ENCODE measurements around the gene SELENOO. TPM values are rescaled to one million over a fixed set of nuclear protein-coding genes. Genes with fewer than 3 reads are reported as not detected.

Gene SELENOO
- total RNA-seq, 1 donor from 2014 or later: 28.3 TPM

GRCh38 chr22:50225200-50225969, 24.6 kb downstream of the SELENOO start:
- Mint-ChIP-seq H3K36me3 (peaks cover 25% of the 10 kb centered on the region), H3K27ac (no peak overlapping the region), H3K27me3 (ENCODE audit: low read depth) (no peaks in the 10 kb centered on the region), H3K4me3 (no peak overlapping the region), H3K9me3 (no peaks in the 10 kb centered on the region), H3K4me1 (no peaks in the 10 kb centered on the region)
- no peak for DNase-seq (ENCODE audit: low spot score in 2 of 2, unreplicated experiment in 2 of 2)
- TF ChIP-seq, protein P1, sequence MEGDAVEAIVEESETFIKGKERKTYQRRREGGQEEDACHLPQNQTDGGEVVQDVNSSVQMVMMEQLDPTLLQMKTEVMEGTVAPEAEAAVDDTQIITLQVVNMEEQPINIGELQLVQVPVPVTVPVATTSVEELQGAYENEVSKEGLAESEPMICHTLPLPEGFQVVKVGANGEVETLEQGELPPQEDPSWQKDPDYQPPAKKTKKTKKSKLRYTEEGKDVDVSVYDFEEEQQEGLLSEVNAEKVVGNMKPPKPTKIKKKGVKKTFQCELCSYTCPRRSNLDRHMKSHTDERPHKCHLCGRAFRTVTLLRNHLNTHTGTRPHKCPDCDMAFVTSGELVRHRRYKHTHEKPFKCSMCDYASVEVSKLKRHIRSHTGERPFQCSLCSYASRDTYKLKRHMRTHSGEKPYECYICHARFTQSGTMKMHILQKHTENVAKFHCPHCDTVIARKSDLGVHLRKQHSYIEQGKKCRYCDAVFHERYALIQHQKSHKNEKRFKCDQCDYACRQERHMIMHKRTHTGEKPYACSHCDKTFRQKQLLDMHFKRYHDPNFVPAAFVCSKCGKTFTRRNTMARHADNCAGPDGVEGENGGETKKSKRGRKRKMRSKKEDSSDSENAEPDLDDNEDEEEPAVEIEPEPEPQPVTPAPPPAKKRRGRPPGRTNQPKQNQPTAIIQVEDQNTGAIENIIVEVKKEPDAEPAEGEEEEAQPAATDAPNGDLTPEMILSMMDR (IDR thresholded peaks at IDR 0.05; ENCODE audit: unreplicated experiment): no peak

DNA sequence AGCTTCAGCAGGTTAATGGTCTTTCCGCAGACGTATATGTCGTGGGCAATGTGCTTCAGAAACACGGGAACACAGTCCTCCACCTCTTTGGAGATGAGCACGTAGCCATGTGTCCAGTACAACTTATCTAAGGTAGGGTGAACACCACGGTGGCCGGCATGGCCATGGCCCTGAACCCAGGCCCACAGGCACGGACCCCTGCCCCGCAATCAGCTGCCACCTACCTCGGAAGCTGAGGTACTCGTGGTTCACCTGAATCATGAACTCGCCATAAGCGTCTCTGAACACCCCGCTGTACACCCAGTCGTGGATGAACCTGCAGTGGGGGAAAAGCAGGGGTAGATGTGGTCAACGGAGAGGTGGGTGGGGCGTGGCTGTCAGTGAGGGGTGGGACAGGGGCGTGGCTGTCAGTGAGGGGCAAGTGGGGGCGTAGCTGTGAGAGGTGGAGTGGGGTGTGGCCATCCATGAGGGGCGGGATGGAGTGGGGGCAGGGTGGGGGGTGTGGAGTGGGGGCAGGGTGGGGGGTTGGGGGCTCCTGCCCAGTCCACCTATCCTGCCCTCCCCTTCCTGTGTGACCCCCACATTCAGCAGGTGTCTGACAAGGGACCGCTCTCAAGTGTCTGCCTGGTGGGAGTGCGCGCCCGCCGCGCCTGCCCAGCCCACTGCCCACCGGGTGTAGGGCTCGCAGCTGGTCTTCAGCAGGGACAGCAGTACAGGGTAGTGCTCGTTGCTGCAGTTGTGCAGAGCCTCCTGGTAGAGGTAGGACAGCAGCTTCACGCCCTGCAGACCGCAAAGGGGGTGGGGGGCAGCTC, 25.5 kb downstream of the SELENOO start:
- TF ChIP-seq, protein P1 (IDR thresholded peaks at IDR 0.05; ENCODE audit: unreplicated experiment): no peak
- no peak for DNase-seq (ENCODE audit: low spot score in 2 of 2, unreplicated experiment in 2 of 2)
- Mint-ChIP-seq H3K27me3 (ENCODE audit: low read depth) (no peaks in the 10 kb centered on the region), H3K27ac (no peak overlapping the region), H3K4me3 (no peak overlapping the region), H3K4me1 (no peaks in the 10 kb centered on the region), H3K9me3 (no peaks in the 10 kb centered on the region), H3K36me3 (peaks cover 21% of the 10 kb centered on the region)

GRCh38 chr22:50226875-50227165, 26.0 kb downstream of the SELENOO start:
- no peaks in the 10 kb centered on the region for H3K27me3 Mint-ChIP-seq (ENCODE audit: low read depth)
- no peaks in the 10 kb centered on the region for H3K4me1 Mint-ChIP-seq
- TF ChIP-seq, protein P1 (IDR thresholded peaks at IDR 0.05; ENCODE audit: unreplicated experiment): no peak
- peaks cover 21% of the 10 kb centered on the region for H3K36me3 Mint-ChIP-seq
- H3K4me3 Mint-ChIP-seq: no peak overlapping the region
- DNase-seq (ENCODE audit: low spot score in 2 of 2, unreplicated experiment in 2 of 2): no peak
- no peak overlapping the region for H3K27ac Mint-ChIP-seq
- H3K9me3 Mint-ChIP-seq: no peaks in the 10 kb centered on the region

- Mint-ChIP-seq H3K27ac (no peak overlapping the region), H3K9me3 (no peaks in the 10 kb centered on the region)
Observed at GRCh38 chr22:50227579-50228215, 26.9 kb downstream of the SELENOO start.

DNA sequence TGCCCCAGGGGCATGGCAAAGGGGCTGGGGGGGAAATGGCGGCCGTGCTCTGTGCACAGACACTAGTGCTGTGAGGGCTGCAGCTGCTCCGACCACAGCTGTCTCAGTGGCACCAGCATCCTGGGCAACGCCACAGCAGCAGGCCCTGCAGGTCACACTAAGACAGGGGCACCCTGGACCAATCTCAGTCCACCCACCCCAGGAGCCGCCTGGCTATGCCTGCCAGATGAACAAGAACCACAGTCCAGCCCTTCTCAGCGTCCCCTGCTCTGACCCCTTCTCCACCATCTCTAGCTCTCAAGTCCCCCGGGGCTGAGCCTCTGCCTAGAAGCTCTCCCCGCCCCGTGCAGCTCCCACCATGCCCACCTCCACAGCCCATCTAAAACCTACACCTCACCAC, 27.6 kb downstream of the SELENOO start:
- H3K4me1 Mint-ChIP-seq: no peaks in the 10 kb centered on the region
- H3K9me3 Mint-ChIP-seq: no peaks in the 10 kb centered on the region
- H3K36me3 Mint-ChIP-seq: peaks cover 16% of the 10 kb centered on the region
- no peak overlapping the region for H3K4me3 Mint-ChIP-seq
- H3K27ac Mint-ChIP-seq: no peak overlapping the region
- DNase-seq (ENCODE audit: low spot score in 2 of 2, unreplicated experiment in 2 of 2): no peak
- H3K27me3 Mint-ChIP-seq (ENCODE audit: low read depth): no peaks in the 10 kb centered on the region
- TF ChIP-seq, protein P1 (IDR thresholded peaks at IDR 0.05; ENCODE audit: unreplicated experiment): no peak

More at GRCh38 chr22:50227579-50228215, 26.9 kb downstream of the SELENOO start:
- DNase-seq (ENCODE audit: low spot score in 2 of 2, unreplicated experiment in 2 of 2): no peak
- no peaks in the 10 kb centered on the region for H3K4me1 Mint-ChIP-seq
- H3K36me3 Mint-ChIP-seq: peaks cover 21% of the 10 kb centered on the region
- no peaks in the 10 kb centered on the region for H3K27me3 Mint-ChIP-seq (ENCODE audit: low read depth)
- H3K4me3 Mint-ChIP-seq: no peak overlapping the region
- TF ChIP-seq, protein P1 (IDR thresholded peaks at IDR 0.05; ENCODE audit: unreplicated experiment): no peak

All from mesothelial cell of epicardium (in vitro differentiated cells).